Measurements from ENCODE around the gene SLC6A19. TPM values are rescaled to one million over a fixed set of nuclear protein-coding genes. Genes with fewer than 3 reads are reported as not detected.

The SLC6A19 gene
- total and polyA plus RNA-seq, 2 of the 13 experiments (the other 11 are each of a cell fraction or from before 2014, with no cell fraction given) = 0.02 TPM; not detected in 1

DNA sequence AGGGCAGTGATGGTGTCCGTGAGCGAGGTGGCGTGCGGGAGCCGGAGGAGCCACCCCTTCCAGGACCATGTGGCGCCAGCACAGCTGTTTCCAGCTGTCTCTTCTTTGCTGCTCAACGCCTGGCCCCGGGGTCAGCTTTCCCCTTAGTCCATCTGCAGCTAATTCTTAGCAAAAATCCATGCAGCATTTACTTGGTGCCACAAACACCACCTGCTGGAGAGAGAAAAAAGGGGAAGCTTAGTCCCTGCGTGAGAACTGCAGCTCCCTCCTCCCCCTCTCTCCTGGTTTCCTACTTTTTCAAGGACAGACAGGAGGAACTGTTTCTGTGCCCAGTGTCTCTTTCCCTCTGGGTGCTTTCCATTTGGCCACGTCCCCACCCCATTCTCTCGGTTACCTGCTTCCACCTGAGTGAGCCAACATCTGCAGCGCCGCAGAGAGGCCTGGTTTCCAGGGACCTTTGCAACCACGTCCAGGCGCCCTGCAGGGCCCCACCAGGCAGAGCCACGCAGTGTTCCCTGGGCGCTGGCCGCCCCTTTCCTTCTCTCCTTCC, 3.4 kb downstream of the SLC6A19 start (continued):
- TF ChIP-seq HDAC6 (IDR thresholded peaks at IDR 0.05; ENCODE audit: low read depth, low read length) = no peak
- TF ChIP-seq BHLHE40 (IDR thresholded peaks at IDR 0.05; ENCODE audit: low read length) = no peak
- TF ChIP-seq ZFY (CRISPR knock-in tag; IDR thresholded peaks at IDR 0.05) = peak; percentile 48; the same call in 1 of the 2 replicates
- TF ChIP-seq ZNF331 (CRISPR knock-in tag; IDR thresholded peaks at IDR 0.05) = peak; percentile 46; the same call in 1 of the 2 replicates
- TF ChIP-seq SAP130 (CRISPR knock-in tag; IDR thresholded peaks at IDR 0.05; ENCODE audit: low read depth) = peak; percentile 37; the same call in 1 of the 2 replicates
- no peak for TF ChIP-seq GFI1 (CRISPR knock-in tag; IDR thresholded peaks at IDR 0.05; ENCODE audit: borderline replicate concordance)
- TF ChIP-seq, protein P1, sequence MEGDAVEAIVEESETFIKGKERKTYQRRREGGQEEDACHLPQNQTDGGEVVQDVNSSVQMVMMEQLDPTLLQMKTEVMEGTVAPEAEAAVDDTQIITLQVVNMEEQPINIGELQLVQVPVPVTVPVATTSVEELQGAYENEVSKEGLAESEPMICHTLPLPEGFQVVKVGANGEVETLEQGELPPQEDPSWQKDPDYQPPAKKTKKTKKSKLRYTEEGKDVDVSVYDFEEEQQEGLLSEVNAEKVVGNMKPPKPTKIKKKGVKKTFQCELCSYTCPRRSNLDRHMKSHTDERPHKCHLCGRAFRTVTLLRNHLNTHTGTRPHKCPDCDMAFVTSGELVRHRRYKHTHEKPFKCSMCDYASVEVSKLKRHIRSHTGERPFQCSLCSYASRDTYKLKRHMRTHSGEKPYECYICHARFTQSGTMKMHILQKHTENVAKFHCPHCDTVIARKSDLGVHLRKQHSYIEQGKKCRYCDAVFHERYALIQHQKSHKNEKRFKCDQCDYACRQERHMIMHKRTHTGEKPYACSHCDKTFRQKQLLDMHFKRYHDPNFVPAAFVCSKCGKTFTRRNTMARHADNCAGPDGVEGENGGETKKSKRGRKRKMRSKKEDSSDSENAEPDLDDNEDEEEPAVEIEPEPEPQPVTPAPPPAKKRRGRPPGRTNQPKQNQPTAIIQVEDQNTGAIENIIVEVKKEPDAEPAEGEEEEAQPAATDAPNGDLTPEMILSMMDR (CRISPR knock-in tag; IDR thresholded peaks at IDR 0.05) = peak; percentile 80
- peak; percentile 82 for TF ChIP-seq ZBTB42 (CRISPR knock-in tag; IDR thresholded peaks at IDR 0.05)
- no peak for TF ChIP-seq NR3C1 (CRISPR knock-in tag; IDR thresholded peaks at IDR 0.05)
- TF ChIP-seq SMC3 (IDR thresholded peaks at IDR 0.05; ENCODE audit: low read length) = peak; percentile 77
- peak; percentile 71 for TF ChIP-seq STAG1 (CRISPR knock-in tag; IDR thresholded peaks at IDR 0.05)
- TF ChIP-seq KDM2A (CRISPR knock-in tag; IDR thresholded peaks at IDR 0.05; ENCODE audit: borderline replicate concordance, low read depth) = peak; percentile 18; the same call in 1 of the 2 replicates
- 0 out of 2 replicates have a peak, but pooled peaks have one; percentile 11 for TF ChIP-seq ISL2 (CRISPR knock-in tag; IDR thresholded peaks at IDR 0.05)
- TF ChIP-seq ATF7-NPFF (CRISPR knock-in tag; IDR thresholded peaks at IDR 0.05; ENCODE audit: low read depth) = no peak
- TF ChIP-seq DPF2 (CRISPR knock-in tag; IDR thresholded peaks at IDR 0.05; ENCODE audit: borderline replicate concordance, low read depth) = no peak
- TF ChIP-seq, protein P2, sequence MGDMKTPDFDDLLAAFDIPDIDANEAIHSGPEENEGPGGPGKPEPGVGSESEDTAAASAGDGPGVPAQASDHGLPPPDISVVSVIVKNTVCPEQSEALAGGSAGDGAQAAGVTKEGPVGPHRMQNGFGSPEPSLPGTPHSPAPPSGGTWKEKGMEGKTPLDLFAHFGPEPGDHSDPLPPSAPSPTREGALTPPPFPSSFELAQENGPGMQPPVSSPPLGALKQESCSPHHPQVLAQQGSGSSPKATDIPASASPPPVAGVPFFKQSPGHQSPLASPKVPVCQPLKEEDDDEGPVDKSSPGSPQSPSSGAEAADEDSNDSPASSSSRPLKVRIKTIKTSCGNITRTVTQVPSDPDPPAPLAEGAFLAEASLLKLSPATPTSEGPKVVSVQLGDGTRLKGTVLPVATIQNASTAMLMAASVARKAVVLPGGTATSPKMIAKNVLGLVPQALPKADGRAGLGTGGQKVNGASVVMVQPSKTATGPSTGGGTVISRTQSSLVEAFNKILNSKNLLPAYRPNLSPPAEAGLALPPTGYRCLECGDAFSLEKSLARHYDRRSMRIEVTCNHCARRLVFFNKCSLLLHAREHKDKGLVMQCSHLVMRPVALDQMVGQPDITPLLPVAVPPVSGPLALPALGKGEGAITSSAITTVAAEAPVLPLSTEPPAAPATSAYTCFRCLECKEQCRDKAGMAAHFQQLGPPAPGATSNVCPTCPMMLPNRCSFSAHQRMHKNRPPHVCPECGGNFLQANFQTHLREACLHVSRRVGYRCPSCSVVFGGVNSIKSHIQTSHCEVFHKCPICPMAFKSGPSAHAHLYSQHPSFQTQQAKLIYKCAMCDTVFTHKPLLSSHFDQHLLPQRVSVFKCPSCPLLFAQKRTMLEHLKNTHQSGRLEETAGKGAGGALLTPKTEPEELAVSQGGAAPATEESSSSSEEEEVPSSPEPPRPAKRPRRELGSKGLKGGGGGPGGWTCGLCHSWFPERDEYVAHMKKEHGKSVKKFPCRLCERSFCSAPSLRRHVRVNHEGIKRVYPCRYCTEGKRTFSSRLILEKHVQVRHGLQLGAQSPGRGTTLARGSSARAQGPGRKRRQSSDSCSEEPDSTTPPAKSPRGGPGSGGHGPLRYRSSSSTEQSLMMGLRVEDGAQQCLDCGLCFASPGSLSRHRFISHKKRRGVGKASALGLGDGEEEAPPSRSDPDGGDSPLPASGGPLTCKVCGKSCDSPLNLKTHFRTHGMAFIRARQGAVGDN (CRISPR knock-in tag; IDR thresholded peaks at IDR 0.05) = peak; percentile 36; the same call in 1 of the 2 replicates
- TF ChIP-seq ZFX (CRISPR knock-in tag; IDR thresholded peaks at IDR 0.05; ENCODE audit: low read depth) = peak; percentile 58; the same call in 1 of the 2 replicates

Data from HepG2 (cell line).